ENCODE measurements around the gene MVB12B. TPM values are rescaled to one million over a fixed set of nuclear protein-coding genes. Genes with fewer than 3 reads are reported as not detected.

Gene MVB12B
- total and polyA plus RNA-seq, 2 of the 4 experiments (the other 2 are of a cell fraction): 2.0 to 4.0 TPM

DNA sequence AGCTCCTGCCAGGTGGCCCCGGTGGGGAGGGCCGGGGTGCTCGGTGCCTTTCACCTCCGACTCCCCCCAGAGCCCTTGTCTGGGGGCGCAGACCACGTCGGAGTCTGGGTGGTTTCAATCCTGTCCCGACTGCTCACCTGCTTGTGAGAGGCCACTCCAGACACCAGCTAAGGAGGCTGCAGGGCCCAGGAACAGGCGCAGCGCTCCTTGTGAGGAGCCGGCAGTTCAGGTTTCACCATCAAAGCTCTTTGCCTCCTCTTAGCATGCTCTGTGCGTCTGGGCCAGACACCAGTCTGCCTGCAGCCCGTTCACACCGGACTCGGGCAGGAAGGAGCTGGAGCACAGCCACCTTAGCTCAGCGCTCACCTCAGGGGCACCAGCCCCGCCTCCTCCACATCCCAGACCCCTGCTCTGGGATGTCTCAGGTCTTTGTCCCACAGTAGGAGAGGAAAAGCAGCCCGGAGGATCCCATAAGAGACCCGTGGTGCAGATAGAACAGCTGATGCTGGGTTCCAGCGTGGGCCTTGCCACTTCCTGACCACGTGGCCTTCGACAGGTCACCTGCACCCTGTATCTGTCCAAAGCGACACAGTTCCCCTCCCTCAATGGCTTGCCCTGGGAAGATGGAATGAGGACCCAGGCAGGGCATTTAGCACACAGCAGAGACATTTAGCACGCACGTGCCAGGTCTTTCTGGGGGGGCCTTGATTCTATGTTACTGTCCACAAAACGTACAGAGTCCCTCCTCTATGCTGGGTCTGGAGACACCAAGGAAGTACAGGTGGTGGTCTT is 180.9 kb downstream of the MVB12B start:
- Histone ChIP-seq H4K91ac (ENCODE audit: insufficient read depth, low read depth, low read length) (no peak overlapping the region), H3K79me1 (ENCODE audit: low read depth in 1 of 2, low read length in 2 of 2) (no peaks in the 10 kb centered on the region), H3K56ac (ENCODE audit: extremely low read depth, insufficient read depth, low read length) (no peak overlapping the region), H2BK15ac (ENCODE audit: low read depth, low read length) (no peak overlapping the region), H3K9me3 (ENCODE audit: control insufficient read depth, insufficient read depth, low read length) (no peaks in the 10 kb centered on the region), H2AK9ac (replicated peaks; ENCODE audit: low read depth, low read length, poor library complexity) (no peak overlapping the region), H3K23ac (ENCODE audit: low read depth, low read length) (no peak overlapping the region), H3K4me1 (ENCODE audit: control insufficient read depth, insufficient read depth, low read length) (no peaks in the 10 kb centered on the region; the same call in 1 of the 2 replicates), H3K4me2 (ENCODE audit: low read depth, low read length) (no peak overlapping the region), H3K9me1 (ENCODE audit: insufficient read depth, low read length) (no peaks in the 10 kb centered on the region), H3K4ac (ENCODE audit: low read depth, low read length) (no peak overlapping the region), H2BK120ac (ENCODE audit: low read depth, low read length) (no peak overlapping the region), H3K9ac (ENCODE audit: low read depth, low read length) (no peak overlapping the region), H4K5ac (ENCODE audit: low read depth, low read length) (no peak overlapping the region), H3K27ac (ENCODE audit: insufficient read depth, low read length) (no peak overlapping the region), H3K36me3 (ENCODE audit: control insufficient read depth, insufficient read depth, low read length) (peaks cover 4% of the 10 kb centered on the region; the same call in 1 of the 2 replicates), H2AFZ (replicated peaks; ENCODE audit: low read length, poor library complexity) (no peak overlapping the region), H3K27me3 (ENCODE audit: control insufficient read depth, insufficient read depth, low read length) (peaks cover 17% of the 10 kb centered on the region), H2AK5ac (ENCODE audit: low read depth, low read length) (no peak overlapping the region), H2BK5ac (ENCODE audit: low read depth, low read length, poor library complexity, severe bottlenecking) (no peak overlapping the region), H4K8ac (ENCODE audit: low read depth in 2 of 2, low read length in 2 of 2) (no peak overlapping the region), H2BK20ac (ENCODE audit: low read depth, low read length) (no peak overlapping the region), H3K4me3 (ENCODE audit: insufficient read depth, low read depth, low read length) (no peak overlapping the region), H3K14ac (replicated peaks; ENCODE audit: low read depth, low read length) (no peak overlapping the region), H3K18ac (ENCODE audit: low read depth, low read length) (no peak overlapping the region), H4K20me1 (ENCODE audit: insufficient read depth, low read length) (no peaks in the 10 kb centered on the region)
- dilution Hi-C loops (cut with HindIII; ENCODE audit: low sequenced_read_pairs, unreplicated experiment): no loop called here
- 83% methylated on average over 2 of the region's 26 CpGs; no CpG with 5 or more reads in 1 of the 2 experiments for WGBS, 2 experiments (ENCODE audit: extremely low coverage in 2 of 2, insufficient read length in 1 of 2)
- in situ Hi-C loops (cut with MboI; ENCODE audit: low sequenced_read_pairs): no loop called here
- DNase-seq (no peak), ATAC-seq (ENCODE audit: low read depth) (no peak)
- ChIA-PET CTCF (interaction anchor here (0.7 kb wide), 1 partner anchor 16 kb away, joined by 3 read pairs; no protein-coding TSS in a partner anchor), POLR2A (ENCODE audit: unreplicated experiment) (no interaction called here)
- no TSS peak for BruUV-seq (replicated peaks)
- no peak for TF ChIP-seq RCOR1 (IDR thresholded peaks at IDR 0.05; ENCODE audit: insufficient replicate concordance, low read length)
- no peak for TF ChIP-seq FOS (IDR thresholded peaks at IDR 0.05; ENCODE audit: low read depth, low read length)
- TF ChIP-seq SMC3 (IDR thresholded peaks at IDR 0.05; ENCODE audit: low read depth, low read length): no peak
- no peak for TF ChIP-seq MAZ (IDR thresholded peaks at IDR 0.05; ENCODE audit: borderline replicate concordance, low read depth, low read length)
- no peak for TF ChIP-seq RAD21 (IDR thresholded peaks at IDR 0.05; ENCODE audit: low read length)
- intact Hi-C loops (cut with micrococcal nuclease): no loop called here
